CD8-positive, alpha-beta memory T cell (primary cell): ENCODE data around the gene TOP2A. TPM values are rescaled to one million over a fixed set of nuclear protein-coding genes. Genes with fewer than 3 reads are reported as not detected.

Experiments used
- CTCF ChIA-PET: fragments of 350-600 bp; sonication (Branson Sonifier 250); formaldehyde crosslinking; loops from one replicate; lab custom pipeline; 2021; ENCODE audit warnings: antibody characterized with exemption; lab: Charles Lee
- POLR2A ChIA-PET: fragments of 350-600 bp; sonication (Branson Sonifier 250); formaldehyde crosslinking; loops from one replicate; lab custom pipeline; 2021; ENCODE audit warnings: antibody characterized with exemption; lab: Charles Lee
- DNase-seq, 5 donors: peaks; one replicate each; pipeline versions ENCODE4 v3.0.0 to v3.0.0-alpha.2; 2020 to 2022; ENCODE audit warnings: mixed read lengths in 1 of 5
- H3K27ac ChIP-seq: one replicate; pipeline ENCODE4 v1.7.0; 2013; ENCODE audit warnings: low read depth, mild to moderate bottlenecking, low read length, moderate library complexity
- H3K27me3 ChIP-seq: 2 replicates; pipeline ENCODE4 v1.7.0; 2013; ENCODE audit warnings: low read length, mild to moderate bottlenecking; ENCODE audit not compliant: insufficient read depth, poor library complexity, severe bottlenecking
- H3K36me3 ChIP-seq: 2 replicates; pipeline ENCODE4 v1.7.0; 2013; ENCODE audit warnings: mild to moderate bottlenecking, low read length, moderate library complexity; ENCODE audit not compliant: insufficient read depth
- H3K4me1 ChIP-seq: 2 replicates; pipeline ENCODE4 v1.7.0; 2013; ENCODE audit warnings: mild to moderate bottlenecking, low read length, moderate library complexity; ENCODE audit not compliant: insufficient read depth
- H3K4me3 ChIP-seq: 2 replicates; pipeline ENCODE4 v1.7.0; 2013; ENCODE audit warnings: mild to moderate bottlenecking, low read length
- H3K9me3 ChIP-seq: 2 replicates; pipeline ENCODE4 v1.7.0; 2013; ENCODE audit warnings: mild to moderate bottlenecking, low read length
- H3K27ac Mint-ChIP-seq, 8 donors: one replicate each; pipeline ENCODE4 v1.8.0; 2020 to 2021; ENCODE audit warnings: mixed read lengths in 8 of 8, mild to moderate bottlenecking in 6 of 8, inconsistent platforms in 3 of 8, moderate library complexity in 3 of 8
- H3K27me3 Mint-ChIP-seq, 2 donors: one replicate each; pipeline ENCODE4 v1.8.0; 2020 to 2021; ENCODE audit warnings: mixed read lengths in 2 of 2, mild to moderate bottlenecking in 1 of 2, moderate library complexity in 1 of 2
- H3K36me3 Mint-ChIP-seq, 3 donors: one replicate each; pipeline ENCODE4 v1.8.0; 2020 to 2021; ENCODE audit warnings: mixed read lengths in 3 of 3, inconsistent platforms in 1 of 3, mild to moderate bottlenecking in 1 of 3
- H3K4me1 Mint-ChIP-seq, 3 donors: one replicate each; pipeline ENCODE4 v1.8.0; 2020 to 2021; ENCODE audit warnings: mixed read lengths in 3 of 3, inconsistent platforms in 1 of 3, mild to moderate bottlenecking in 1 of 3
- H3K4me3 Mint-ChIP-seq, 7 donors: one replicate each; pipeline ENCODE4 v1.8.0; 2020 to 2021; ENCODE audit warnings: mixed read lengths in 7 of 7, mild to moderate bottlenecking in 6 of 7, moderate library complexity in 4 of 7, inconsistent platforms in 2 of 7
- H3K9me3 Mint-ChIP-seq, 5 donors: one replicate each; pipeline ENCODE4 v1.8.0; 2020 to 2022; ENCODE audit warnings: mixed read lengths in 5 of 5, mild to moderate bottlenecking in 3 of 5, moderate library complexity in 2 of 5, inconsistent platforms in 1 of 5
- polyA plus RNA-seq: library from polyadenylated mRNA; unstranded; fragments of 300-500 nt; fragmentation: Illumina TruSeq; gene quantifications from one replicate; pipeline ENCODE4 v1.2.3, GENCODE V29; 2021
- total RNA-seq, 2 experiments: library from RNA; stranded (reverse); gene quantifications; one replicate each; pipeline ENCODE4 v1.2.3, GENCODE V29; 2021

Gene TOP2A
- total and polyA plus RNA-seq, 3 experiments from 2014 or later = 0.86 to 143 (median 138) TPM

DNA sequence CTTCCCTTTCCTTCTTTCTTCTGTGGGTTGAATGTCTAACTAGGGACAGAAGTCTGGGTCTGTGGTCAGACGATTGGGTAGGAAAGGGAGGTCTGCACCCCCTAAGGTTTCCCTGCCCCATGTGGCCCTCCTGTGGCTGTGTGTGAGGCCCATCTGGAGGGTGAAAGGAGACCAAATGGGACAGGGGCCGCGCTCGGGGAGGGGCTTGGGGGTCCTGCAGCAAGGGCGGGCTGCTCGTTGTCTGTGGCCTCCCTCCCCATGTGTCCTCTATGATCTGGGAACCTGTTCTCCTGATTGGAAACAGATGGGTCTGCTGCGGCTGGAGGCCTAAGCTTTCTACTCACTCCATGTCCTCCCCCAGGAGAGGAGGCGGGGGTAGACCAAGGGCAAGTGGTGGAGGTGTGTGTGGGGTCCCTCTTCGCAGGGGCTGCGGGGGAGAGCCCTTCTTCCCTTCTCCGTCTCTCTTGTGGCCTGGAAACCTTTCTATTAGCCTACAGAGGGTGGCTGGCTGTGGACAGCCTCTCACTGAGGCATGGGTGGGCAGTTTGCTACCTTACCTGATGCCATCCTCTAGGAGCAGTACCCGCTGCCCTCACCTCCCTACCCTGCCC is 44.1 kb upstream of the TOP2A start:
- Histone ChIP-seq H3K27me3 (no peaks in the 10 kb centered on the region), H3K9me3 (no peaks in the 10 kb centered on the region), H3K4me1 (no peaks in the 10 kb centered on the region), H3K4me3 (no peak overlapping the region), H3K27ac (no peak overlapping the region), H3K36me3 (no peaks in the 10 kb centered on the region)
- no peak overlapping the region for H3K4me3 Mint-ChIP-seq
- no peaks in the 10 kb centered on the region for H3K36me3 Mint-ChIP-seq
- peaks cover 0 to 2% of the 10 kb centered on the region in 2 donors for H3K27me3 Mint-ChIP-seq
- no peaks in the 10 kb centered on the region for H3K9me3 Mint-ChIP-seq
- no peak for DNase-seq
- peaks cover 0 to 2% (median 0%) of the 10 kb centered on the region in 3 donors for H3K4me1 Mint-ChIP-seq
- CTCF ChIA-PET = no interaction called here
- peak overlapping the region in 1 of 8 donors; percentile 68 for H3K27ac Mint-ChIP-seq
- POLR2A ChIA-PET = no interaction called here

DNA sequence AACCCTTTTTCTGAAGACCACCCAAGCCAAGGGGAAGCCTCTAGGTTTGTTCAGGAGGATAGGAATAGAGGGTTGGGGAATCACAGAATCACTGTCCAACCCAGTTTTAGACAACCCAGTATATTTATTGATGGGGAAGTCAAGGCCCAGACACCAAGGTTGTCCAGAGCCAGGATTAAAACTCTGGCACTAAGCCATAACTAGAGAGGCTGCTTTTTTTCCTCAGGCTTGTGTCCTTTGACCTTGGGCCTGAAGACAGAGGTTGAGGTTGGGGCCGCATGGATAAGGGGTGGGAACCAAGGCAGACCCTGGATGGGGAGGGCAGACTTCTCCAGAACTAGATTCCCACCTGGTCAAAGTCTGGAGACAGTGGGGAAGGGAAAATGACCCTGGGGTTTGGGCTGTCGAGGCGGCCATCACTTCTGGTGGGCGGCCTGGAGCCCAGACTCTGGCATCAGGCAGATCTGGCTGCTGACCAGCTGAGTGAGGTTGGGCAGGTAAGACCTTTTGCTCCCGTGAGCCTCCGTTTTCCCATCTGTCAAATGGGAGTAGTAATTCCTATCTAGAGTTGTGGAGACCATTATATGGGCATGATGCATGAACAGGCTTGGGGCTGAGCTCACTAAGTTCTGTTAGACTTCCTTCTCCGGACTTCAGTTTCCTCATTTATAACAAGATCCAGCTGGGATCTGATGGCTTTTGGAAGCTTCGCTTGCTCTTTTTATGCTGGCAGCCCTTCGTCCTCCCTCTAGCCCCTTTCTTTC is 43.5 kb upstream of the TOP2A start:
- Mint-ChIP-seq H3K4me1 (peaks cover 0 to 2% (median 0%) of the 10 kb centered on the region in 3 donors), H3K4me3 (no peak overlapping the region), H3K9me3 (no peaks in the 10 kb centered on the region), H3K27me3 (peaks cover 0 to 2% of the 10 kb centered on the region in 2 donors), H3K27ac (peak overlapping the region in 1 of 8 donors; percentile 54), H3K36me3 (peaks cover 0 to 3% (median 0%) of the 10 kb centered on the region in 3 donors)
- Histone ChIP-seq H3K27ac (no peak overlapping the region), H3K27me3 (no peaks in the 10 kb centered on the region), H3K9me3 (no peaks in the 10 kb centered on the region), H3K4me1 (no peaks in the 10 kb centered on the region), H3K4me3 (no peak overlapping the region), H3K36me3 (no peaks in the 10 kb centered on the region)
- ChIA-PET POLR2A (interaction anchor here (0.6 kb wide), 2 partner anchors 9 to 577 kb away, joined by 3 read pairs; no protein-coding TSS in a partner anchor), CTCF (no interaction called here)
- DNase-seq = no peak

DNA sequence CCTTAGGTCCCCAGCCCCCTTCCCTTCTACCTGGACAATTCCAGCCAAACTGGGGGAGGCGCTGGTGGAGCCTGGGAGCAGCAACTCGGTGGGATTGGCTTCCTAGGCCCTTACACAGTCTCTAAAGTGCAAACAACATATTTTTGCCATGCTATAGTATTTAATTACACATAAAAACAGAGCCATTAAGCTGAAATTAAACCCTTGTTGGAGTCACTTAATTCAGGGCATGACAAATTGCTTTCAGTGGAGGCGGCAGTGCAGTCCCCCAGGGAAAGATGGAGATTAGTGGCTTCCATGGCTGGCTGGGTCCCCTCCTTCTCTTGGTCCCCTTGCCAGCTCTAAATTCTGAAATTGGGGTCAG is 42.9 kb upstream of the TOP2A start:
- Histone ChIP-seq H3K4me3 (no peak overlapping the region), H3K4me1 (no peaks in the 10 kb centered on the region), H3K27ac (no peak overlapping the region), H3K36me3 (no peaks in the 10 kb centered on the region), H3K27me3 (no peaks in the 10 kb centered on the region), H3K9me3 (no peaks in the 10 kb centered on the region)
- DNase-seq = no peak
- CTCF ChIA-PET = no interaction called here
- Mint-ChIP-seq H3K9me3 (no peaks in the 10 kb centered on the region), H3K4me3 (no peak overlapping the region), H3K4me1 (peaks cover 0 to 2% (median 0%) of the 10 kb centered on the region in 3 donors), H3K36me3 (peaks cover 0 to 7% (median 5%) of the 10 kb centered on the region in 3 donors), H3K27ac (peak overlapping the region in 1 of 8 donors; percentile 54), H3K27me3 (peaks cover 0 to 4% of the 10 kb centered on the region in 2 donors)
- POLR2A ChIA-PET = interaction anchor here (0.6 kb wide), 2 partner anchors 8 to 577 kb away, joined by 3 read pairs; no protein-coding TSS in a partner anchor

DNA sequence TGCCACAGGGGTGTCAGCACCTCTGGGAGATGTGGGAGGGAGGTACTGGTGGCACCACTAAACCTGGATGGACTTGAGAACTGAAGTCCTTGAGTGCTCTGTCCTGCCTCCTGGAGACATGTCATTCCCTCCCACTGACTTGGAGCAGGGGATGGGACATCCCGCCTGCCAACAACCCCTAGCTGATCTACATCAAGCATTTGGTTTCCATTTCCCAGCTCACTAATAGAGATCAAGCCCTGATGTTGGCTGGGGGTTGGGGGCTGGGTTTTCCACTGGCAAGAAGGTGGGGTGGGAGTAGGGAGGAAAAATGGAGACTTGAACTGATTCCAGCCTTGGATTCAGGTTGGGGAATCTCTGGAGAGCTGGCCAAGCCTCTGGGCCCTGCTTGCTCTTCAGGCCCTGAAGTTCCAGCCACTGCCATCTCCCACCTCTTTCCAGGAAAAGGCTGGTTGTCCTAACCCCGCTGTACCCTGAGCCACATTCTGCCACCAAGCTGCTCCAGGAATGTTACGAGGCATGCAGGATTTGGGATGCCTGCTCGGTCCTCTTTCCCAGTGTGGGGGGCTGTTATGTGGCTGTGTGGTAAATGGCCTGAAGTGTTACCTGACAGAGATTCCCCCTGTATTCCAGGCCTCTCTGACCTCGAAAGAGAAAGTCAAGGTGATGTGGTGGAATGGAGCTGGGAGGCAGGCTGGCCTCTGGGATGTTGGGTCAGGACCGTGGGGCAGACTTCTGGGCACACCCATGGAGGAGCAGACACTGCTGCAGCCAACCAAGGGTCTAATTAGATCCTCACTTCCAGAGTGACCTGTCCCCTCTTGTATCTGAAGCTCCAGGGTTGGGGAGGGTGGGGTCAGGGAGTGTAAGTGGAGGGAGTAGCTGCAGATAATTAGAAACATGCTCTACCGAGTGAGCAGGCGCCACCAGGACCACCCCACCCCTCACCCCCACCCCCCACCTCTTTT is 42.2 kb upstream of the TOP2A start:
- H3K27ac Mint-ChIP-seq = peak overlapping the region in 2 of 8 donors; percentile 51 to 67
- no peak for DNase-seq
- H3K36me3 Mint-ChIP-seq = peaks cover 0 to 7% (median 5%) of the 10 kb centered on the region in 3 donors
- CTCF ChIA-PET = no interaction called here
- POLR2A ChIA-PET = interaction anchor here (0.5 to 0.6 kb wide), 2 partner anchors 66 to 576 kb away, joined by 3 to 4 read pairs; no protein-coding TSS in a partner anchor
- no peaks in the 10 kb centered on the region for H3K9me3 ChIP-seq
- H3K4me1 ChIP-seq = no peaks in the 10 kb centered on the region
- no peaks in the 10 kb centered on the region for H3K36me3 ChIP-seq
- no peak overlapping the region for H3K27ac ChIP-seq
- no peaks in the 10 kb centered on the region for H3K9me3 Mint-ChIP-seq
- H3K27me3 ChIP-seq = no peaks in the 10 kb centered on the region
- no peak overlapping the region for H3K4me3 Mint-ChIP-seq
- H3K4me1 Mint-ChIP-seq = peaks cover 0 to 2% (median 0%) of the 10 kb centered on the region in 3 donors
- peaks cover 0 to 4% of the 10 kb centered on the region in 2 donors for H3K27me3 Mint-ChIP-seq
- H3K4me3 ChIP-seq = no peak overlapping the region

DNA sequence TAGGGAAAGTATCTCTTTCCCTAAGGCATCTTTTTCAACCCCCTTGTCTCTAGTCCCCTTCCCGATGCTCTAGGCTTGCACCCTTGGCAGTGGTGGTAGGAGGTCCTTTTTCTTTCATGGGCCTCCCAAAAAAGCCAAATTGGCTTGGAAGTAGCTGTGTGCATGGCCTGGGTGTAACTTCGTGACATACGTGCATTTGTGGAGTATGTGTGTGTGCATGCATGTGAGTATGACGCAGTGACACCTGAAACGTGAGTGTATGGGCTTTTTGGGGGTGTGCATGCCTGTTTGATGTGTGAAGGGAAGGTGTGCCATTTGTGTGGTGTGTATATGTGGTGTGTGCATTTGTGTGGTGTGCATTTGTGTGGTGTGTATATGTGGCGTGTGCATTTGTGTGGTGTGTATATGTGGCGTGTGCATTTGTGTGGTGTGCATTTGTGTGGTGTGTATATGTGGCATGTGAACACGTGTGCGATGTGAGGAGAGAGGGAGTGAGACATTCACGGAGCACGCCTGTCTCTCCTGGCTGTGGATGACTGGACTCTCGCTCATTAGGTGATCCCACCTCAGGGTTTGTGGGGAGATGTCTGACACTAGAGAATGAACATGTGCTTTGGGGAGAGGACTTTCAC is 41.3 kb upstream of the TOP2A start:
- H3K36me3 Mint-ChIP-seq = peaks cover 0 to 11% (median 5%) of the 10 kb centered on the region in 3 donors
- POLR2A ChIA-PET = no interaction called here

DNA sequence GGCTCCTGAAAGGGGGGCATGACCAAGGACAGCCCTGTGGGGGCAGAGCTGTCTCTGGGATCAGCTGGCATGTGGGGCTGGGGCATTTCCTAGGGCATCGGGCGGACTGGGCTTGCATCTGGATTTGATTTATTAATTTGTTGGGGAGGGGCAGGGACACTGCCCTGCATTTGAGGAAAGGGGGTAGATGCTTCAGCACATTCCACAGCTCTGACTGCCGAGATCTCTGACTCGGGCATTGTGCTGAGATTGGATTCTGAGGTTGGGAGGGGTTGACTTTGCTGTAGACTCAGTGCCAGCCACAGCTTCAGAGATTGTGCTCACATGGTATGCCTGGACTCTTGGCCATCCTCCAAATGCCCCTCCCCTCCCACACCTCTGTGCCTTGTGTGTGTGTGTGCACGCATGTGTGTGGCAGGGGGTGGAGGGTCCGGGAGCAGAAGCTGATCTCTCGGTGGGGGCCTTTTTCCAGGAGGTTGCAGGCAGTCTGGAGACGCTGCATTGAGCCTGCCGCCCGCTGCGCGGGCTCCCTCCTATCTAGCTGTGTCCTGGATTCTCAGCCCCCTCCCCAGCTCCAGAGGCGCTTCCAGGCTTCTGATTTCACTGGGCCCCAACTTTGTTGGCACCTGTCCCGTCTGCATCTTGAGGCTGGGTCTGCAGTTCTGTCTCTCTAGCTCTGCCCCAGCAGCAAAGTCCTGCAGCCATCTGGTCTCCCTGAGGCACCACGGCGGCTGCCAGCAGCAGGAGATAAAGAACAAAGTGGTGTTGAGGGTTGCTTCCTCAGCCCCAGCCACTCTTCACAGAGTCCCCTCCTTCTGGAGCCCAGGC is 40.5 kb upstream of the TOP2A start:
- ChIA-PET POLR2A (no interaction called here), CTCF (no interaction called here)
- Histone ChIP-seq H3K36me3 (no peaks in the 10 kb centered on the region), H3K9me3 (no peaks in the 10 kb centered on the region), H3K4me1 (no peaks in the 10 kb centered on the region), H3K4me3 (no peak overlapping the region), H3K27ac (no peak overlapping the region), H3K27me3 (no peaks in the 10 kb centered on the region)
- peak overlapping the region in 1 of 7 donors; percentile 32 for H3K4me3 Mint-ChIP-seq
- H3K36me3 Mint-ChIP-seq = peaks cover 0 to 12% (median 5%) of the 10 kb centered on the region in 3 donors
- no peaks in the 10 kb centered on the region for H3K9me3 Mint-ChIP-seq
- peaks cover 0 to 2% (median 0%) of the 10 kb centered on the region in 3 donors for H3K4me1 Mint-ChIP-seq
- H3K27me3 Mint-ChIP-seq = peaks cover 0 to 4% of the 10 kb centered on the region in 2 donors
- DNase-seq = no peak
- H3K27ac Mint-ChIP-seq = peak overlapping the region in 2 of 8 donors; percentile 57 to 66

More for the DNA sequence above, 41.3 kb upstream of the TOP2A start:
- peak overlapping the region in 5 of 8 donors; percentile 20 to 82 (median 39) for H3K27ac Mint-ChIP-seq
- Histone ChIP-seq H3K4me1 (no peaks in the 10 kb centered on the region), H3K27me3 (no peaks in the 10 kb centered on the region), H3K36me3 (no peaks in the 10 kb centered on the region), H3K27ac (no peak overlapping the region), H3K9me3 (no peaks in the 10 kb centered on the region), H3K4me3 (no peak overlapping the region)
- no peak overlapping the region for H3K4me3 Mint-ChIP-seq
- peaks cover 0 to 4% of the 10 kb centered on the region in 2 donors for H3K27me3 Mint-ChIP-seq
- no peaks in the 10 kb centered on the region for H3K9me3 Mint-ChIP-seq
- DNase-seq = no peak
- CTCF ChIA-PET = no interaction called here
- H3K4me1 Mint-ChIP-seq = peaks cover 0 to 2% (median 0%) of the 10 kb centered on the region in 3 donors

DNA sequence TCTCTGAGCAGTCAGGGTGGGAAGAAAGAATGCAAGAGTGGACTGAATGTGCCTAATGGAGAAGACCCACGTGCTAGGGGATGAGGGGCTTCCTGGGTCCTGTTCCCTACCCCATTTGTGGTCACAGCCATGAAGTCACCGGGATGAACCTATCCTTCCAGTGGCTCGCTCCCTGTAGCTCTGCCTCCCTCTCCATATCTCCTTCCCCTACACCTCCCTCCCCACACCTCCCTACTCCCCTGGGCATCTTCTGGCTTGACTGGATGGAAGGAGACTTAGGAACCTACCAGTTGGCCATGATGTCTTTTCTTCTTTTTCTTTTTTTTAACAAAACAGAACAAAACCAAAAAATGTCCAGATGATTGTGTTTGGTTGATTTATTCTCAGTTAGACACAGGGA is 39.7 kb upstream of the TOP2A start:
- Histone ChIP-seq H3K27ac (no peak overlapping the region), H3K9me3 (no peaks in the 10 kb centered on the region), H3K36me3 (no peaks in the 10 kb centered on the region), H3K4me1 (no peaks in the 10 kb centered on the region), H3K4me3 (no peak overlapping the region), H3K27me3 (no peaks in the 10 kb centered on the region)
- peak overlapping the region in 1 of 8 donors; percentile 25 for H3K27ac Mint-ChIP-seq
- DNase-seq = no peak
- H3K4me1 Mint-ChIP-seq = peaks cover 0 to 2% (median 0%) of the 10 kb centered on the region in 3 donors
- H3K4me3 Mint-ChIP-seq = no peak overlapping the region
- no peaks in the 10 kb centered on the region for H3K9me3 Mint-ChIP-seq
- ChIA-PET POLR2A (no interaction called here), CTCF (interaction anchor here (1.0 kb wide), 1 partner anchor 19 kb away, joined by 5 read pairs; no protein-coding TSS in a partner anchor)
- H3K36me3 Mint-ChIP-seq = peaks cover 0 to 12% (median 5%) of the 10 kb centered on the region in 3 donors
- H3K27me3 Mint-ChIP-seq = peaks cover 0 to 4% of the 10 kb centered on the region in 2 donors
